ENCODE measurements around the gene DLL3. TPM values are rescaled to one million over a fixed set of nuclear protein-coding genes. Genes with fewer than 3 reads are reported as not detected.

DLL3 gene
- polyA plus RNA-seq, 1 donor from 2014 or later, result 35.5 TPM

DNA sequence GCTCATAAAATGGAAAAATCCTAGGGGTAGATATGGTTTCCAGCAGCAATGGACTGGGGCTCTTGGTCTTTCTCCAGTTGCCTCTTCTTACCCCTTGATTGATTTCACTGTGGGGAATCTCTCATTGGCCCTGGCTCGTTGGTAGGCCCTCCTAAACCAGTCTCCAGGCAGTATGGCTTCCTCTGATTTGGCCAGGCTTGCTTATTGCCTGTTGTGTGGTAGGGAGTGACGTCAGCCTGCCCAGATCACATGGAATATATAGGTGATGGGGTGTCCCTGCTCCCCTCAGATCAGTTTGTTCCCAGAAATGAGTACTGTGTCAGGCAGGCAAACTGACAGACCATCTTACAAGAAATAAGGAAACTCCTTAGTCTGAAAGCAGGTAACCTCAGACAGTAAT is 10.5 kb downstream of the DLL3 start:
- TF ChIP-seq RAD21 (conservative IDR thresholded peaks at IDR 0.05) (no peak), TAF1 (IDR thresholded peaks at IDR 0.05; ENCODE audit: low read depth) (no peak), POLR2AphosphoS5 (IDR thresholded peaks at IDR 0.05) (no peak), EZH2 (IDR thresholded peaks at IDR 0.05; ENCODE audit: borderline replicate concordance, insufficient read depth, low read length, poor library complexity, severe bottlenecking) (no peak), EP300 (conservative IDR thresholded peaks at IDR 0.05; ENCODE audit: poor library complexity, severe bottlenecking) (no peak), SMC3 (conservative IDR thresholded peaks at IDR 0.05; ENCODE audit: poor library complexity) (no peak), MXI1 (conservative IDR thresholded peaks at IDR 0.05; ENCODE audit: poor library complexity, severe bottlenecking) (no peak)
- TF ChIP-seq, protein P1, sequence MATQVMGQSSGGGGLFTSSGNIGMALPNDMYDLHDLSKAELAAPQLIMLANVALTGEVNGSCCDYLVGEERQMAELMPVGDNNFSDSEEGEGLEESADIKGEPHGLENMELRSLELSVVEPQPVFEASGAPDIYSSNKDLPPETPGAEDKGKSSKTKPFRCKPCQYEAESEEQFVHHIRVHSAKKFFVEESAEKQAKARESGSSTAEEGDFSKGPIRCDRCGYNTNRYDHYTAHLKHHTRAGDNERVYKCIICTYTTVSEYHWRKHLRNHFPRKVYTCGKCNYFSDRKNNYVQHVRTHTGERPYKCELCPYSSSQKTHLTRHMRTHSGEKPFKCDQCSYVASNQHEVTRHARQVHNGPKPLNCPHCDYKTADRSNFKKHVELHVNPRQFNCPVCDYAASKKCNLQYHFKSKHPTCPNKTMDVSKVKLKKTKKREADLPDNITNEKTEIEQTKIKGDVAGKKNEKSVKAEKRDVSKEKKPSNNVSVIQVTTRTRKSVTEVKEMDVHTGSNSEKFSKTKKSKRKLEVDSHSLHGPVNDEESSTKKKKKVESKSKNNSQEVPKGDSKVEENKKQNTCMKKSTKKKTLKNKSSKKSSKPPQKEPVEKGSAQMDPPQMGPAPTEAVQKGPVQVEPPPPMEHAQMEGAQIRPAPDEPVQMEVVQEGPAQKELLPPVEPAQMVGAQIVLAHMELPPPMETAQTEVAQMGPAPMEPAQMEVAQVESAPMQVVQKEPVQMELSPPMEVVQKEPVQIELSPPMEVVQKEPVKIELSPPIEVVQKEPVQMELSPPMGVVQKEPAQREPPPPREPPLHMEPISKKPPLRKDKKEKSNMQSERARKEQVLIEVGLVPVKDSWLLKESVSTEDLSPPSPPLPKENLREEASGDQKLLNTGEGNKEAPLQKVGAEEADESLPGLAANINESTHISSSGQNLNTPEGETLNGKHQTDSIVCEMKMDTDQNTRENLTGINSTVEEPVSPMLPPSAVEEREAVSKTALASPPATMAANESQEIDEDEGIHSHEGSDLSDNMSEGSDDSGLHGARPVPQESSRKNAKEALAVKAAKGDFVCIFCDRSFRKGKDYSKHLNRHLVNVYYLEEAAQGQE (IDR thresholded peaks at IDR 0.05; ENCODE audit: borderline replicate concordance), result no peak
- TF ChIP-seq, protein P2, sequence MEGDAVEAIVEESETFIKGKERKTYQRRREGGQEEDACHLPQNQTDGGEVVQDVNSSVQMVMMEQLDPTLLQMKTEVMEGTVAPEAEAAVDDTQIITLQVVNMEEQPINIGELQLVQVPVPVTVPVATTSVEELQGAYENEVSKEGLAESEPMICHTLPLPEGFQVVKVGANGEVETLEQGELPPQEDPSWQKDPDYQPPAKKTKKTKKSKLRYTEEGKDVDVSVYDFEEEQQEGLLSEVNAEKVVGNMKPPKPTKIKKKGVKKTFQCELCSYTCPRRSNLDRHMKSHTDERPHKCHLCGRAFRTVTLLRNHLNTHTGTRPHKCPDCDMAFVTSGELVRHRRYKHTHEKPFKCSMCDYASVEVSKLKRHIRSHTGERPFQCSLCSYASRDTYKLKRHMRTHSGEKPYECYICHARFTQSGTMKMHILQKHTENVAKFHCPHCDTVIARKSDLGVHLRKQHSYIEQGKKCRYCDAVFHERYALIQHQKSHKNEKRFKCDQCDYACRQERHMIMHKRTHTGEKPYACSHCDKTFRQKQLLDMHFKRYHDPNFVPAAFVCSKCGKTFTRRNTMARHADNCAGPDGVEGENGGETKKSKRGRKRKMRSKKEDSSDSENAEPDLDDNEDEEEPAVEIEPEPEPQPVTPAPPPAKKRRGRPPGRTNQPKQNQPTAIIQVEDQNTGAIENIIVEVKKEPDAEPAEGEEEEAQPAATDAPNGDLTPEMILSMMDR (IDR thresholded peaks at IDR 0.05; ENCODE audit: poor library complexity, severe bottlenecking), result no peak
- H3K27ac ChIP-seq (ENCODE audit: low read length), result no peak overlapping the region
- no peak overlapping the region for H3K4me2 ChIP-seq (ENCODE audit: low read length)
- H3K27me3 ChIP-seq (ENCODE audit: insufficient read depth, low read depth, low read length), result peaks cover 14% of the 10 kb centered on the region
- no peaks in the 10 kb centered on the region for H3F3A ChIP-seq (ENCODE audit: insufficient read depth, low read length, poor library complexity, severe bottlenecking)
- no peaks in the 10 kb centered on the region for H3K36me3 ChIP-seq (ENCODE audit: insufficient read depth, low read length)
- H3K4me3 ChIP-seq (ENCODE audit: low read length), result no peak overlapping the region
- no peaks in the 10 kb centered on the region for H4K20me1 ChIP-seq (ENCODE audit: insufficient read depth)
- no peaks in the 10 kb centered on the region for H3K9me3 ChIP-seq (ENCODE audit: low read length)
- no peak overlapping the region for H2AFZ ChIP-seq (ENCODE audit: low read depth, low read length)
- H3K9me2 ChIP-seq (ENCODE audit: insufficient read depth, low read length), result no peaks in the 10 kb centered on the region
- no peak overlapping the region for H3K9ac ChIP-seq (ENCODE audit: low read length)
- H3K79me2 ChIP-seq (replicated peaks; ENCODE audit: insufficient read depth, low read length), result no peaks in the 10 kb centered on the region

DNA sequence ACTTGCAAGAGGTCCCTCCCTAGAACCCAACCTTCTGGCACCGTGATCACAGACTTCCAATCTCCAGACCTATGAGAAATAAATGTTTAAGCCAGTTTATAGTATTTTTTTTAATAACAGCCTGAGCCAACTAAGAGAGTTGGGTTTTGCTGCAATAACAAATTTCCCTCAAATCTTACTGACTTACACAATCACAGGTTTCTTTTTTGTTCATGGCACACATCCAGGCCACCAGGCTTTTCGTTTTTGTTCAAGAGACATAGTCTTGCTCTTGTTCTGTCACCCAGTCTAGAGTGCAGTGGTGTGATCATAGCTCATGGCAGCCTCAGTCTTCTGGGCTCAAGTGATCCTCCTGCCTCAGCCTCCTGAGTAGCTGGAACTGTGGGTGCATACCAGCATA is 14.2 kb downstream of the DLL3 start:
- Histone ChIP-seq H3K36me3 (ENCODE audit: insufficient read depth, low read length) (no peaks in the 10 kb centered on the region), H3K4me2 (ENCODE audit: low read length) (no peak overlapping the region), H3K9ac (ENCODE audit: low read length) (no peak overlapping the region), H3K4me3 (ENCODE audit: low read length) (no peak overlapping the region), H3F3A (ENCODE audit: insufficient read depth, low read length, poor library complexity, severe bottlenecking) (no peaks in the 10 kb centered on the region), H3K27ac (ENCODE audit: low read length) (no peak overlapping the region), H3K27me3 (ENCODE audit: insufficient read depth, low read depth, low read length) (peaks cover 39% of the 10 kb centered on the region), H4K20me1 (ENCODE audit: insufficient read depth) (no peaks in the 10 kb centered on the region), H3K9me2 (ENCODE audit: insufficient read depth, low read length) (no peaks in the 10 kb centered on the region), H3K9me3 (ENCODE audit: low read length) (no peaks in the 10 kb centered on the region), H3K79me2 (replicated peaks; ENCODE audit: insufficient read depth, low read length) (no peaks in the 10 kb centered on the region), H2AFZ (ENCODE audit: low read depth, low read length) (no peak overlapping the region)
- TF ChIP-seq SMC3 (conservative IDR thresholded peaks at IDR 0.05; ENCODE audit: poor library complexity) (no peak), POLR2AphosphoS5 (IDR thresholded peaks at IDR 0.05) (no peak), MXI1 (conservative IDR thresholded peaks at IDR 0.05; ENCODE audit: poor library complexity, severe bottlenecking) (no peak), EP300 (conservative IDR thresholded peaks at IDR 0.05; ENCODE audit: poor library complexity, severe bottlenecking) (no peak), TAF1 (IDR thresholded peaks at IDR 0.05; ENCODE audit: low read depth) (no peak), EZH2 (IDR thresholded peaks at IDR 0.05; ENCODE audit: borderline replicate concordance, insufficient read depth, low read length, poor library complexity, severe bottlenecking) (no peak), RAD21 (conservative IDR thresholded peaks at IDR 0.05) (no peak)
- TF ChIP-seq, protein P1 (IDR thresholded peaks at IDR 0.05; ENCODE audit: borderline replicate concordance), result no peak
- TF ChIP-seq, protein P2 (IDR thresholded peaks at IDR 0.05; ENCODE audit: poor library complexity, severe bottlenecking), result no peak
